A549 (cell line): ENCODE measurements around the gene PRKN. TPM values are rescaled to one million over a fixed set of nuclear protein-coding genes. Genes with fewer than 3 reads are reported as not detected.

Experiments used
- ATAC-seq, 2 experiments: fragments of 200-7000 bp in 1 of 2; fragments of >200 bp in 1 of 2; cut with Nextera tagmentation in 1 of 2; cut with Tn5 transposase in 1 of 2; 3 replicates each; pipeline versions ENCODE4 v1.8.0 to v1.9.1; 2018 to 2020; ENCODE audit warnings: mild to moderate bottlenecking in 1 of 2, moderate library complexity in 1 of 2
- CTCF ChIA-PET: fragments of 300-600 bp; sonication (Branson Sonifier 250); formaldehyde crosslinking; extraction: SDS; loops from one replicate; lab custom pipeline; 2021; ENCODE audit warnings: antibody characterized with exemption, inconsistent platforms; lab: Yijun Ruan, JAX
- POLR2A ChIA-PET: fragments of 350-600 bp; formaldehyde crosslinking; extraction: SDS; loops from one replicate; lab custom pipeline; 2021; ENCODE audit warnings: antibody characterized with exemption, inconsistent platforms; lab: Yijun Ruan, JAX
- DNase-seq, 2 experiments: peaks; one replicate each; pipeline versions ENCODE4 v3.0.0 to v3.0.0-alpha.2; 2011 to 2016; ENCODE audit warnings: low read depth in 1 of 2, low spot score in 1 of 2
- FAIRE-seq: peaks from 2 replicates; lab custom pipeline; 2011; peaks lifted over from hg19 to GRCh38; lab: Jason Lieb, UNC
- H3K27ac ChIP-seq, 2 experiments: fragments of >200 bp; sonication (Bioruptor Twin); formaldehyde crosslinking; 3 replicates each; pipeline ENCODE4 v1.5.1; 2016 to 2017
- H3K4me1 ChIP-seq: fragments of >200 bp; sonication (Bioruptor Twin); formaldehyde crosslinking; 3 replicates; pipeline ENCODE4 v1.6.1; 2016
- H3K4me2 ChIP-seq: fragments of >200 bp; sonication (Bioruptor Twin); formaldehyde crosslinking; 3 replicates; pipeline ENCODE4 v1.6.1; 2016
- H3K4me3 ChIP-seq: fragments of >200 bp; sonication (Bioruptor Twin); formaldehyde crosslinking; 3 replicates; pipeline ENCODE4 v1.5.1; 2016
- H3K9me3 ChIP-seq: fragments of >200 bp; sonication (Bioruptor Twin); formaldehyde crosslinking; 3 replicates; pipeline ENCODE4 v1.6.1; 2016
- BHLHE40 ChIP-seq: IDR thresholded peaks from 2 replicates; pipeline ENCODE4 v1.6.1; 2012; ENCODE audit warnings: low read depth, low read length, inconsistent platforms
- CBX2 ChIP-seq: fragments of 200-600 bp; sonication (generic); IDR thresholded peaks from 2 replicates; pipeline ENCODE4 v1.6.1; 2016; ENCODE audit warnings: low read depth, mild to moderate bottlenecking, borderline replicate concordance
- CBX8 ChIP-seq: fragments of 200-600 bp; sonication (generic); IDR thresholded peaks from 2 replicates; pipeline ENCODE4 v1.6.1; 2016
- CEBPB ChIP-seq, 2 experiments: fragments of >200 bp in 1 of 2; sonication (Bioruptor Twin) in 1 of 2; formaldehyde crosslinking in 1 of 2; IDR thresholded peaks; 2 replicates each; pipeline ENCODE4 v1.6.1; 2012 to 2016
- CTCF ChIP-seq: fragments of >200 bp; sonication (Bioruptor Twin); formaldehyde crosslinking; IDR thresholded peaks from 3 replicates; pipeline ENCODE4 v1.5.1; 2016
- EHF ChIP-seq: fragments of 250-450 bp; sonication (Bioruptor Pico); IDR thresholded peaks from 2 replicates; pipeline ENCODE4 v1.5.0; 2020; ENCODE audit warnings: mild to moderate bottlenecking
- EHMT2 ChIP-seq: fragments of 200-600 bp; sonication (generic); IDR thresholded peaks from 2 replicates; pipeline ENCODE4 v1.6.1; 2016; ENCODE audit warnings: antibody characterized with exemption, low read depth, mild to moderate bottlenecking, moderate library complexity
- FOXS1 ChIP-seq: fragments of 250-450 bp; sonication (Bioruptor Pico); IDR thresholded peaks from 2 replicates; pipeline ENCODE4 v1.5.0; 2020; ENCODE audit warnings: mild to moderate bottlenecking, moderate library complexity
- HDAC2 ChIP-seq: fragments of 200-600 bp; sonication (generic); IDR thresholded peaks from 2 replicates; pipeline ENCODE4 v1.6.1; 2016
- HOXA7 ChIP-seq: fragments of 250-450 bp; sonication (Bioruptor Pico); IDR thresholded peaks from 2 replicates; pipeline ENCODE4 v1.5.0; 2020; ENCODE audit warnings: mild to moderate bottlenecking, moderate library complexity
- HOXB13 ChIP-seq: fragments of 250-450 bp; sonication (Bioruptor Pico); IDR thresholded peaks from 2 replicates; pipeline ENCODE4 v1.5.0; 2020; ENCODE audit warnings: low read depth, mild to moderate bottlenecking, moderate library complexity
- HOXB5 ChIP-seq: fragments of 250-450 bp; sonication (Bioruptor Pico); IDR thresholded peaks from 2 replicates; pipeline ENCODE4 v1.5.0; 2020; ENCODE audit warnings: mild to moderate bottlenecking, moderate library complexity
- JUNB ChIP-seq: fragments of >200 bp; sonication (Bioruptor Twin); formaldehyde crosslinking; IDR thresholded peaks from 2 replicates; pipeline ENCODE4 v1.6.1; 2016
- KDM1A ChIP-seq: fragments of 200-600 bp; sonication (generic); IDR thresholded peaks from 2 replicates; pipeline ENCODE4 v1.6.1; 2016; ENCODE audit warnings: low read depth, mild to moderate bottlenecking
- KDM5A ChIP-seq: fragments of 200-600 bp; sonication (generic); IDR thresholded peaks from 2 replicates; pipeline ENCODE4 v1.6.1; 2016; ENCODE audit warnings: antibody characterized with exemption, mild to moderate bottlenecking
- MAZ ChIP-seq: fragments of 150-350 bp; IDR thresholded peaks from 2 replicates; pipeline ENCODE4 v1.6.1; 2014; ENCODE audit warnings: antibody characterized with exemption, low read depth, low read length, borderline replicate concordance
- MYC ChIP-seq: IDR thresholded peaks from 2 replicates; pipeline ENCODE4 v1.6.1; 2012; ENCODE audit warnings: mild to moderate bottlenecking, inconsistent platforms, low read length, improper control_type of control experiment, borderline replicate concordance
- NFE2L2 ChIP-seq: fragments of 150-350 bp; conservative IDR thresholded peaks from 2 replicates; pipeline ENCODE4 v1.6.1; 2014; ENCODE audit warnings: low read length
- NPAS2 ChIP-seq: fragments of 250-450 bp; sonication (Bioruptor Pico); IDR thresholded peaks from 2 replicates; pipeline ENCODE4 v1.8.0; 2022; ENCODE audit warnings: mild to moderate bottlenecking, moderate library complexity, borderline replicate concordance
- NR3C1 ChIP-seq: fragments of >200 bp; sonication (Bioruptor Twin); formaldehyde crosslinking; IDR thresholded peaks from 3 replicates; pipeline ENCODE4 v1.6.1; 2017
- PBX3 ChIP-seq: IDR thresholded peaks from 2 replicates; pipeline ENCODE4 v1.6.1; 2012
- POLR2A ChIP-seq: IDR thresholded peaks from 2 replicates; pipeline ENCODE4 v1.6.1; 2012; ENCODE audit warnings: mild to moderate bottlenecking, low read length
- POLR2AphosphoS2 ChIP-seq: conservative IDR thresholded peaks from 2 replicates; pipeline ENCODE4 v1.6.1; 2012; ENCODE audit warnings: low read length, improper control_type of control experiment, inconsistent platforms
- RARB ChIP-seq: fragments of 250-450 bp; sonication (Bioruptor Pico); IDR thresholded peaks from 2 replicates; pipeline ENCODE4 v1.8.0; 2021; ENCODE audit warnings: mild to moderate bottlenecking, moderate library complexity
- REST ChIP-seq: fragments of 200-600 bp; sonication (generic); IDR thresholded peaks from 2 replicates; pipeline ENCODE4 v1.6.1; 2016; ENCODE audit warnings: antibody characterized with exemption, mild to moderate bottlenecking, moderate library complexity
- RFX5 ChIP-seq: fragments of 450-650 bp; IDR thresholded peaks from 2 replicates; pipeline ENCODE4 v1.7.1; 2014; ENCODE audit warnings: antibody characterized with exemption, mild to moderate bottlenecking, moderate library complexity
- SREBF2 ChIP-seq: fragments of 450-650 bp; IDR thresholded peaks from 2 replicates; pipeline ENCODE4 v1.6.1; 2014; ENCODE audit warnings: mild to moderate bottlenecking, moderate library complexity
- TFCP2L1 ChIP-seq: fragments of 250-450 bp; sonication (Bioruptor Pico); IDR thresholded peaks from 2 replicates; pipeline ENCODE4 v1.5.0; 2021; ENCODE audit warnings: mild to moderate bottlenecking
- TP53 ChIP-seq: fragments of 250-450 bp; sonication (Bioruptor Pico); IDR thresholded peaks from 2 replicates; pipeline ENCODE4 v1.5.0; 2021; ENCODE audit warnings: mild to moderate bottlenecking, moderate library complexity
- ZFP36 ChIP-seq: fragments of 450-650 bp; IDR thresholded peaks from 2 replicates; pipeline ENCODE4 v1.6.1; 2014; ENCODE audit warnings: borderline replicate concordance; ENCODE audit not compliant: partially characterized antibody
- ZNF302 ChIP-seq: fragments of 250-450 bp; sonication (Bioruptor Pico); IDR thresholded peaks from 2 replicates; pipeline ENCODE4 v1.9.0; 2021; ENCODE audit warnings: inconsistent platforms, mild to moderate bottlenecking, moderate library complexity
- ZSCAN20 ChIP-seq: fragments of 250-450 bp; sonication (Bioruptor Pico); IDR thresholded peaks from 2 replicates; pipeline ENCODE4 v1.8.0; 2022; ENCODE audit warnings: mild to moderate bottlenecking, moderate library complexity
- WGBS: methylation state at CpG from one replicate; pipeline ENCODE4 v1.1.6; 2017; ENCODE audit errors: missing lambda C conversion rate; 5-methylcytosine and 5-hydroxymethylcytosine counted together
- polyA plus RNA-seq, 4 experiments: library from polyadenylated mRNA; depleted of rRNA in 3 of 4; stranded (reverse); fragments of >200 nt; fragmentation: RNase III in 1 of 4; extraction: RNeasy Plus Mini Kit Qiagen cat#74134 plus additional on column Dnase treatment in 1 of 4; gene quantifications; 2 replicates in 3 of 4; 3 replicates in 1 of 4; pipeline ENCODE4 v1.2.3, GENCODE V29; 2011 to 2017
- TF ChIP-seq, protein P1 (sequence below): IDR thresholded peaks from 2 replicates; pipeline ENCODE4 v1.6.1; 2012; ENCODE audit warnings: low read depth, borderline replicate concordance

The PRKN gene
- polyA plus RNA-seq, 2 of the 4 experiments (the other 2 are of a cell fraction), result 0.36 to 0.39 TPM

- DNase-seq (no peak), FAIRE-seq (no peak), ATAC-seq (no peak)
- ChIA-PET POLR2A (no interaction called here), CTCF (no interaction called here)
- TF ChIP-seq HDAC2, result no peak
- no peak for TF ChIP-seq ZFP36
- no peak for TF ChIP-seq EHMT2
- no peak for TF ChIP-seq ZNF302
- no peak for TF ChIP-seq MAZ
- no peak for TF ChIP-seq MYC
- TF ChIP-seq TP53 (CRISPR knock-in tag), result no peak
- no peak for TF ChIP-seq EHF (CRISPR knock-in tag)
- TF ChIP-seq NFE2L2, result no peak
- no peak for TF ChIP-seq TFCP2L1 (CRISPR knock-in tag)
- TF ChIP-seq PBX3, result no peak
- TF ChIP-seq REST, result no peak
- no peak for TF ChIP-seq POLR2A
- TF ChIP-seq, protein P1, sequence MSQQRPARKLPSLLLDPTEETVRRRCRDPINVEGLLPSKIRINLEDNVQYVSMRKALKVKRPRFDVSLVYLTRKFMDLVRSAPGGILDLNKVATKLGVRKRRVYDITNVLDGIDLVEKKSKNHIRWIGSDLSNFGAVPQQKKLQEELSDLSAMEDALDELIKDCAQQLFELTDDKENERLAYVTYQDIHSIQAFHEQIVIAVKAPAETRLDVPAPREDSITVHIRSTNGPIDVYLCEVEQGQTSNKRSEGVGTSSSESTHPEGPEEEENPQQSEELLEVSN, result no peak
- no peak for TF ChIP-seq FOXS1 (CRISPR knock-in tag)
- TF ChIP-seq RARB (CRISPR knock-in tag), result no peak
- TF ChIP-seq CEBPB (IDR thresholded peaks at IDR 0.05), result no peak
- TF ChIP-seq JUNB, result no peak
- no peak for TF ChIP-seq KDM5A
- no peak for TF ChIP-seq BHLHE40
- no peaks in the 10 kb centered on the region for H3K9me3 ChIP-seq
- 12% methylated on average over 2 of the region's 2 CpGs for WGBS
- H3K4me1 ChIP-seq, result no peaks in the 10 kb centered on the region
- H3K4me3 ChIP-seq, result no peak overlapping the region
- no peak overlapping the region for H3K27ac ChIP-seq
- H3K4me2 ChIP-seq, result peak overlapping the region; percentile 16; the same call in 1 of the 3 replicates
These were observed 354.4 kb downstream of the PRKN start for GRCh38 chr6:162373192-162373591.

- H3K4me1 ChIP-seq, result no peaks in the 10 kb centered on the region
- no peak overlapping the region for H3K4me2 ChIP-seq
- DNase-seq (no peak), FAIRE-seq (no peak), ATAC-seq (no peak)
- no peak overlapping the region for H3K27ac ChIP-seq
- 84% methylated on average over 9 of the region's 9 CpGs for whole genome bisulfite sequencing
- H3K9me3 ChIP-seq, result no peaks in the 10 kb centered on the region
- POLR2A ChIA-PET, result no interaction called here
- TF ChIP-seq MAZ, result no peak
- TF ChIP-seq, all 56 proteins: peak for 0
- no peak overlapping the region for H3K4me3 ChIP-seq
- CTCF ChIA-PET, result no interaction called here
These were observed 355.5 kb downstream of the PRKN start for GRCh38 chr6:162372106-162372505.

DNA sequence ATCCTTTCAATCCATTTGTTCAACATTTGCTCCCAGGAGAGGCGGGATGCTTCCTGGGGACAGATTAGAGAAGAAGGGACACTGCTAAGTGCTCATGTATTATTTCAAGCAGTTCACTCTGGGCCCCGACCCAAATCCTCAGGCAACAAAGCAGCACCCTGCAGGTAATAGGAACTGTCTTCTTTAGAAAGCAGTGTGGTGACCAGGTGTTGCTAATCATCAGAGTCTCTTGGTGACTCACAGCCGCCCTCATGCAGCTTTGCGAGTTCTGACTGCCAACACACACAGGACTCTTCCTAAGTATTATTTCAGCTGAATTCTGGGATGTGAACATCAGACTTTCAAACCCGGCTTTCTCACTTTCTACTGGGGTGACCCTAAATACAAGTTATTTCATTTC is 356.4 kb downstream of the PRKN start:
- Histone ChIP-seq H3K4me3 (no peak overlapping the region), H3K27ac (no peak overlapping the region), H3K9me3 (no peaks in the 10 kb centered on the region), H3K4me2 (no peak overlapping the region), H3K4me1 (no peaks in the 10 kb centered on the region)
- 58% methylated on average over 5 of the region's 5 CpGs for WGBS
- ChIA-PET CTCF (no interaction called here), POLR2A (no interaction called here)
- FAIRE-seq, result no peak
- no peak for ATAC-seq
- DNase-seq, result no peak
- no peak for TF ChIP-seq NR3C1
- TF ChIP-seq CEBPB (IDR thresholded peaks at IDR 0.05), result no peak
- no peak for TF ChIP-seq EHF (CRISPR knock-in tag)
- no peak for TF ChIP-seq CBX8
- TF ChIP-seq SREBF2, result no peak
- no peak for TF ChIP-seq HOXB5 (CRISPR knock-in tag)
- TF ChIP-seq CTCF, result no peak
- no peak for TF ChIP-seq KDM5A
- TF ChIP-seq EHMT2, result no peak
- TF ChIP-seq HOXB13 (CRISPR knock-in tag), result no peak
- no peak for TF ChIP-seq RFX5
- TF ChIP-seq CBX2, result no peak
- TF ChIP-seq KDM1A, result no peak
- no peak for TF ChIP-seq POLR2AphosphoS2
- TF ChIP-seq NPAS2, result no peak
- no peak for TF ChIP-seq HOXA7 (CRISPR knock-in tag)
- no peak for TF ChIP-seq ZSCAN20 (CRISPR knock-in tag)
